Gastroesophageal sphincter (tissue), 4 donors: ENCODE data around the gene PIK3CD. TPM values are rescaled to one million over a fixed set of nuclear protein-coding genes. Genes with fewer than 3 reads are reported as not detected.

Experiments
- ATAC-seq: fragments of 150-250 bp; one replicate; pipeline ENCODE4 v1.9.1; 2016; ENCODE audit warnings: mild to moderate bottlenecking, moderate library complexity
- H3K27ac ChIP-seq, 4 donors: fragments of 200-600 bp; sonication (generic) in 3 of 4; 1 replicate in 3 of 4; 2 replicates in 1 of 4; pipeline ENCODE4 v1.5.1; 2016 to 2019
- H3K27me3 ChIP-seq: fragments of 200-600 bp; sonication (generic); one replicate; pipeline ENCODE4 v1.5.1; 2019
- H3K36me3 ChIP-seq, 2 donors: fragments of 200-600 bp; sonication (generic); one replicate each; pipeline ENCODE4 v1.5.1; 2019; ENCODE audit warnings: control low read depth in 1 of 2
- H3K4me1 ChIP-seq, 3 donors: fragments of 200-600 bp; sonication (generic); 1 replicate in 2 of 3; 2 replicates in 1 of 3; pipeline ENCODE4 v1.5.1; 2016 to 2019; ENCODE audit warnings: control low read depth in 2 of 3
- H3K4me3 ChIP-seq, 2 donors: fragments of 200-600 bp; sonication (generic); one replicate each; pipeline ENCODE4 v1.5.1; 2019; ENCODE audit warnings: mild to moderate bottlenecking in 1 of 2, moderate library complexity in 1 of 2
- H3K9me3 ChIP-seq, 3 donors: fragments of 200-600 bp; sonication (generic); one replicate each; pipeline ENCODE4 v1.5.1; 2017 to 2019; ENCODE audit warnings: control low read depth in 2 of 3
- CTCF ChIP-seq, 4 experiments: fragments of 200-600 bp in 2 of 4; fragments of 450-650 bp in 2 of 4; sonication (generic) in 1 of 4; IDR thresholded peaks; one replicate each; pipeline ENCODE4 v1.5.1; 2017 to 2019; ENCODE audit warnings: antibody characterized with exemption in 4 of 4, mild to moderate bottlenecking in 2 of 4, moderate library complexity in 2 of 4
- EP300 ChIP-seq: sonication (generic); formaldehyde crosslinking; IDR thresholded peaks from one replicate; pipeline ENCODE4 v1.6.1; 2017; ENCODE audit warnings: antibody characterized with exemption, mild to moderate bottlenecking
- POLR2A ChIP-seq, 2 donors: fragments of 450-650 bp; IDR thresholded peaks; one replicate each; pipeline ENCODE4 v1.6.1; 2017; ENCODE audit warnings: antibody characterized with exemption in 2 of 2, mild to moderate bottlenecking in 2 of 2, moderate library complexity in 1 of 2
- POLR2AphosphoS5 ChIP-seq: sonication (generic); formaldehyde crosslinking; IDR thresholded peaks from one replicate; pipeline ENCODE4 v1.6.1; 2017; ENCODE audit warnings: antibody characterized with exemption
- WGBS, 2 donors: methylation state at CpG; one replicate each; pipeline ENCODE4 v1.1.5; 2018; ENCODE audit warnings: low coverage in 1 of 2; 5-methylcytosine and 5-hydroxymethylcytosine counted together
- total RNA-seq, 4 donors: library from RNA; depleted of rRNA; stranded (reverse); fragments of >200 nt; gene quantifications; one replicate each; pipeline ENCODE4 v1.1.0, GENCODE V29; 2016

PIK3CD gene
- total RNA-seq, 4 donors from 2014 or later, result 8.2 to 18.2 (median 15.4) TPM

DNA sequence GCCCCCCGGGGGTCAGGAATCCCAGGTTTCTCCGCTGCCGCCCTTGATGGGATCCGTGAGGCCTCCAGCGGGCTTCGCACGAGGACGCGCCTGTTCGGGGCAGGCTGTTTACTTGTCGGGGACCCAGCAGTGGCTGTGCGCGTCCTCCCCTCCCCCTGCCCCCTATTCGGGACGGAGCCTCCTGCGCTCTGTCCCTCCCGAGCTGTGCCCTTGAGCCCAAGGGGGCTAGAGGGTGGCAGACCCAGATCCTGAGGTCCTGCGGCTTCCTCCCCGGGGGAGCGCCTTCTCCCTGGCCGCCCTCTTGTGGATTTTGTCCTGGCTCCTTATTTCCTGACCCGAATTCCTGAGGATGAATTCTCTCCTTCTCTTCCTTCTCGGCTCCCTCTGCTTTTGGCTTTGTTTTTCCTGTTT, 38.4 kb downstream of the PIK3CD start:
- peak; percentile 40 for ATAC-seq
- no peaks in the 10 kb centered on the region for H3K9me3 ChIP-seq
- H3K27ac ChIP-seq, result peak overlapping the region in 3 of 4 donors; percentile 75 to 82 (median 79)
- 0 to 13% methylated on average over 2 to 10 of the region's 23 CpGs for WGBS, 2 donors
- peaks cover 0 to 19% of the 10 kb centered on the region in 2 donors for H3K36me3 ChIP-seq
- peaks cover 0 to 42% (median 27%) of the 10 kb centered on the region in 3 donors for H3K4me1 ChIP-seq
- no peaks in the 10 kb centered on the region for H3K27me3 ChIP-seq
- H3K4me3 ChIP-seq, result peak overlapping the region; percentile 56 to 92
- no peak for TF ChIP-seq POLR2AphosphoS5
- no peak for TF ChIP-seq POLR2A (IDR thresholded peaks at IDR 0.05)
- no peak for TF ChIP-seq EP300
- TF ChIP-seq CTCF (IDR thresholded peaks at IDR 0.05), result peak in 2 of 4 experiments; percentile 7 to 36

- ATAC-seq, result no peak
- no peaks in the 10 kb centered on the region for H3K27me3 ChIP-seq
- no peaks in the 10 kb centered on the region for H3K9me3 ChIP-seq
- WGBS, 2 donors, result 0 to 12% methylated on average over 2 to 3 of the region's 14 CpGs
- peaks cover 0 to 42% (median 27%) of the 10 kb centered on the region in 3 donors for H3K4me1 ChIP-seq
- peak overlapping the region in 1 of 2 donors; percentile 92 for H3K4me3 ChIP-seq
- TF ChIP-seq CTCF (IDR thresholded peaks at IDR 0.05) (no peak), POLR2A (IDR thresholded peaks at IDR 0.05) (no peak), EP300 (no peak), POLR2AphosphoS5 (no peak)
- H3K27ac ChIP-seq, result peak overlapping the region in 3 of 4 donors; percentile 75 to 82 (median 79)
- H3K36me3 ChIP-seq, result peaks cover 0 to 19% of the 10 kb centered on the region in 2 donors
Observed at GRCh38 chr1:9690440-9691107, 39.0 kb downstream of the PIK3CD start.

GRCh38 chr1:9691108-9691445, 39.5 kb downstream of the PIK3CD start:
- Histone ChIP-seq H3K4me1 (peaks cover 0 to 42% (median 27%) of the 10 kb centered on the region in 3 donors), H3K36me3 (peaks cover 0 to 19% of the 10 kb centered on the region in 2 donors), H3K27me3 (no peaks in the 10 kb centered on the region), H3K9me3 (no peaks in the 10 kb centered on the region), H3K4me3 (no peak overlapping the region), H3K27ac (no peak overlapping the region)
- WGBS, 2 donors, result 64 to 83% methylated on average over 3 to 4 of the region's 6 CpGs
- no peak for TF ChIP-seq POLR2AphosphoS5
- no peak for TF ChIP-seq CTCF (IDR thresholded peaks at IDR 0.05)
- no peak for TF ChIP-seq EP300
- no peak for TF ChIP-seq POLR2A (IDR thresholded peaks at IDR 0.05)
- ATAC-seq, result no peak

GRCh38 chr1:9691691-9692090, 40.2 kb downstream of the PIK3CD start:
- H3K27ac ChIP-seq, result no peak overlapping the region
- 77 to 86% methylated on average over 1 to 5 of the region's 5 CpGs for WGBS, 2 donors
- no peak overlapping the region for H3K4me3 ChIP-seq
- no peaks in the 10 kb centered on the region for H3K9me3 ChIP-seq
- H3K27me3 ChIP-seq, result no peaks in the 10 kb centered on the region
- peaks cover 0 to 19% of the 10 kb centered on the region in 2 donors for H3K36me3 ChIP-seq
- peaks cover 0 to 41% (median 27%) of the 10 kb centered on the region in 3 donors for H3K4me1 ChIP-seq
- ATAC-seq, result no peak
- TF ChIP-seq POLR2AphosphoS5 (no peak), EP300 (no peak), CTCF (IDR thresholded peaks at IDR 0.05) (no peak), POLR2A (IDR thresholded peaks at IDR 0.05) (no peak)

GRCh38 chr1:9696793-9697192, 45.3 kb downstream of the PIK3CD start:
- Histone ChIP-seq H3K27ac (no peak overlapping the region), H3K27me3 (no peaks in the 10 kb centered on the region), H3K36me3 (peaks cover 0 to 47% of the 10 kb centered on the region in 2 donors), H3K4me3 (no peak overlapping the region), H3K9me3 (no peaks in the 10 kb centered on the region), H3K4me1 (no peaks in the 10 kb centered on the region)
- 100% methylated on average over 2 of the region's 2 CpGs for WGBS, 2 donors
- TF ChIP-seq POLR2A (IDR thresholded peaks at IDR 0.05), result no peak
- TF ChIP-seq POLR2AphosphoS5, result no peak
- no peak for TF ChIP-seq CTCF (IDR thresholded peaks at IDR 0.05)
- no peak for TF ChIP-seq EP300
- no peak for ATAC-seq
